NCI-H1436 treated with DMSO at 0.1 percent for 48 hours (cell line): ENCODE measurements around the gene FDXR.

ENCODE experiments used
- DNase-seq: peaks from one replicate; lab custom pipeline; 2025; lab: John Stamatoyannopoulos, UW

FDXR gene

DNA sequence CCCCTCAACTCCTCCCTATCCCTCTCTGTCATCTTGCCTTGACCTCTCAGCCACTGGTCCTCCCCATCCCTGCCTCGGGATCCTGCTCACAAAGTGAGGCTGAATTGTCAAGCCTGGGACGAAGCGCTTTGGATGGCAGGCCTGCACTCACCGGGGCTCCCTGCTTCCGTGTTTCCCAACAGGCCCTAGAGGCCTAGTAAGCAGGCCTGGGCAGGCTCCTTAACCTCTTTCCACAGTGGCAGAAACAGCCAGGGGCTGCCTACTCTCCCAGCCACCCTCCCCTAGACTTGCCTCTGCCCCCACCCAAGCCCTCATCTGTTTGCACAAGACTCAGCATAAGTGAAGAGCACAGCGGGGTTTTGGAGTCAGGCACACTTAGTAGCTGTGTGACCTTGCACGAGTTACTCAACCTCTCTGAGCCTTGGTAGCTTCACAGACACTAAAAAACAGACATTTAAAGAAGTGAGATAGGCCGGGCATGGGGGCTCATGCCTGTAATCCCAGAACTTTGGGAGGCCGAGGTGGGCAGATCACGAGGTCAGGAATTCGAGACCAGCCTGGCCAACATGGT, 25.7 kb upstream of the FDXR start:
- no peak for DNase-seq

DNA sequence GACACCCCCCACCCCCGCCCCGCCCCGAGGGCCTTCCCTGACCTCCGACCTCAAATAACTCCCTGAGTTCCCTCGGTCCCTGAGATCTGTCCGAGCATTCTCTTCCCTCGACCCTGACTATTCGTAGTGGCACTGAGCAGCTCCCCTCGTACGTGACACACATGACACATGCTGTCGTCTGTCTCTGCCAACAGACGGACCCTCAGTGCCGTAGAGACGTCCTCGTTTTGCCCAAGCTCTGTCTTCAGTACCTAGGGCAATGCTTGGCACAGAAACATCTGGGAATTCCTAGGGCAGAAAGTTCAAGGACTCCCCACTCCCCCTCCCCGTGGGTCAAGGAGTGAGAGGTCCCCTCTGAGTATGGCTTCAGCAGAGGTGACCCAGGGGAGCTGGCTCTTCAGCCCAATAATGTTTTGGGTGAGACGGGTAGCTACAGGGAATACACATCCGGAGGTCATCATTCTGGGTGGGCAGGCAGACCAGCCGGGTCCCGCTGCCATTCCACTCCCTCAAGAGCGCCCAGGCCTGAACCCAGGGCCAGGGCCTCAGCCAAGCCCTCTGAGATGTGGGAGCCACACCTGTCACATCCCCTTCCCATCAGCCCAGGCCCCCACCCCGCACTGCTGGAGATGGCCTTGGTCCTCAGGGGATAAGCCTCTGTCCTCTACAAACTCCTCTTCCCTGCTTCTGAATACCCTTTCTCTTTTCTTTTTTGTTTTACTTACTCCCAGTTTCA, 21.3 kb upstream of the FDXR start:
- no peak for DNase-seq

DNA sequence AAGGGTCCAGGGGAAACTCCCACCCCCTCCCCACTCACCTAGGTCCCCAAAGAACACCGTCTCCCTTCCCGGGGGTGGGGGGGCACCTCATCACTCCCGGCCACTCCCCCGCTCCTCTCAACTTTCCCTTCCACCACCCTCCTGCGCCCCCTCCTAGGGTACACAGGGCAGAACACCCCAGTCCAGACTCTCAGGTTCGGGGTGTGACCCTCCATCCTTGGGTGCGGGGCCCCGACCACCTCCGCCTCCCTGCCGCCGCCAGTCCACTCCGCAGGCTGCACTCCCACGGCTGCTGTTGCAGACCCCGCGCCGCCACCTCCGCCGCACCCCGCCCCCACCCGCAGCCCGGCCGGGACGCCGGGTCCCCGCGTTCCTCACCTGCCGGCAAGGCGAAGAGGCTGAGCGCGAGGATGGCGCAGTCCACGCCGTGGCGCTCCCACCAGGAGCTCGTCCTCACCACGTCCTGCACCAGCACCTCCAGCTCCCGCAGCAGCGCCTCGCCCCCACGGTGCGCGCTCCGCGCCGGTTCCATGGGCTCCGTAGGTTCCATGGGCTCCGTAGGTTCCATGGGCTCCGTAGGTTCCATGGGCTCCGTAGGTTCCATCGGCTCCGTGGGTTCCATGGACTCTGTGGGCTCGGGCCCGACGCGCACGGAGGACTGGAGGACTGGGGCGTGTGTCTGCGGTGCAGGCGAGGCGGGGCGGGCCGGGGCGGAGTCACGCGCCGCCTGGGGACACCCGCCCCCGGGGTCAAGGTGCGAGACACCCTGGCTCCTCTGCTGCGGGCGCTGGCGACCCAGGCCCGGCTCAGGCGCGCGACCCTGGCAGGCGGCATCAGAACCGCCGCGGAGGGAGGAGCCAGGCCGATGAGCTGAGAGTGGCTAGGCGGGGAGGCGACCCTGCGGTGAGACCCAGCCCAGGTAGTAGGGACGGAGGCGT, 20.4 kb upstream of the FDXR start, which contains the start of gene FADS6:
Gene FADS6, minus strand, starts transcription at position 660 of the 938 bp plus-strand sequence. Its CDS starts 38 bp downstream, at position 622.
- no peak for DNase-seq

DNA sequence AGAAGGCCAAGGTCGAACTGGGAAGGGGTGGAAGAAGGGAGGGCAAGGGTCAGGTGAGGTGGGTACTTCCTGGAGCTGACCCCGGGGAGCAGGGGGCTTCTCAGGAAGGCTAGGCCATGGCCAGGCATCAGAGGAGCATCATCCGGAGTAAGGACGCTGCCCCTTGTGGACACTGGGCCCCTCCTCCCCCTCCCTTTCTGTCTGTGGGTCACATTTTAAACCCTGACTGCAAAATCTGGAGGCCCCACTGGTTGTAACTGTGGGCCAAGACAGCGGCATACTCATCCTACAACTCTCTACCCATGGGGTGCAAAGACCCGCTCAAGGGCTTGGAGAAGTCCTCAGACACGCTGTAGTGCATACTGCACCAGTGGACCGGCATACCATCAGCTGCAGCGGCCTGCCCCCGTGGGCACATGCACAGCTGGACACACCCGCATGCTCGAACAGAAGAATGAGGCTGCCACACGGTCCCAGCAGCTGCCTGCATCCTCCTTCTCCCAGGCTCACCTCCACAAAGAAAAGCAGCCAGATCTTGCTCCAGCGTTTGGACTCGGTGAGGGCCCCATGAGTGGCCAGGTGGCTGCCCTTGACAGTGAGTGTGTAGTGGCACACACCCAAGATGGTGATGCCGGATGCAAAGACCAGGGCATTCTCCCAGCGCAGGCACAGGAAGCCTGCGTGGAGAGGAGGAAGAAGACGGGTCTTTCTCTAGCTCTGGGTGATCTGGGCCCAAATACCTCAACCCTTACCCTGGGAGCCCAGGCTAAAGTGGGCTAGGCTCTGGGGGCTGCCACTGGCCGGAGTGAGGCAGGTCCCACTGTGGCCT, 19.4 kb upstream of the FDXR start:
- DNase-seq: no peak

DNA sequence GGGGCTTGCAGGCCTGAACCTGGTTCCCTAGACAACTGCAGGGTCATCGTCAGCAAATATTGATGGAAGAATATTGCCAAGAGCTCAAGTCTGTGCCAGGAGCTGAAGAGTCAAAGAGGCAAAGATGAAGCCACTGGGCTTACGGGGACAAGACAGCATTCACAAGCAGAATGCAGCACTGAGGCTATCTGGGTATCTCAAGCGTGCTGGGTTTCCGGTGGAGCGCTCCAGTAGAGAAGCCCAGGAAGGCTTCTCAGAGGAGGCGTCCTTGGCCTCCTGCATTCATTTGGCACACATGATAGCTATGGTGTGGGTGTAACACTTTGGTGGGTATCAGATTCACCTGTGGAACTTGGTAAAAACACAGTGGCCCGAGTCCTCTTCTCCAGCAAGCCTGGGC, 17.8 kb upstream of the FDXR start:
- no peak for DNase-seq

DNA sequence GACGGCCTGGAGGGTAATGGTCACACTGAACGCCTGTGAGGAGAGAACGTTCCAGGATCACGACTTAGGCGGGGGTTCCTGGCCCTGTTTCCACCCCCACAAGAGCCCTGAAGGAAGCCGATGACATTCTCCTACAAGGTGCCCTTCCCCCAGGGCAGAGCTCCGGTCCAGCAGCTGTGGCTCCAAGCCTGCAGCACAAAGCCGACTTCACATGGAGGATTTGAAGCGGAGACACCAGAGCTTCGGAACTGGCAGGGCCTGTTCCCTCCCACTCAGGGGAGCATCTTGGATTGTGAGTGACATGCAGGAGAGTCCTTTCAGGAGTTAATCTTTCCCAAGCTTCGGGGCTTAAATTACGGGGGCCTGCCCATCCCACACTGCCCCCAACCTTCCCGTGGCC, 15.7 kb upstream of the FDXR start:
- no peak for DNase-seq

DNA sequence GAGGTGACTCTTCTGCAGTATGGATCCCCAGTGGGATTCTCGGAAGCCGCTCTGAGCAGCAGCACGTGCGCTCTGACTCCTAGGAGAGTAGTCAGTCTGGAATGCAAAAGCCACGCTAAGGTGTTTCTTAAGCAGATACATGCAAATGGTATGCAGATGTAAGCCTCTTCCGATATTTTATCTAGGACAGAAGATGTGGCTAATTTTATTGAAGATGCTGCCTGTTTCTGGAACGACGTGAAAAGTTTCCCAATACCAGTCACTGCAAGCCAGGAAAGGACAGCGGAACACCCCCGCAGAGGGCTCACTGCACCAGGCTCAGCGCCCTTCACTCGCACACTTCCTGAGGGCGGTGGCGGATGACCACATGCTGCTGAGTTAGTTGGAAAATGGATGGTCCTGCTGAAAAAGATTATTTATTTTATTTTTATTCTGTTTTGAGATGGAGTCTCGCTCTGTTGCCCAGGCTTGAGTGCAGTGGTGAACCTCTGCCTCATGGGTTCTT, 10.5 kb upstream of the FDXR start:
- no peak for DNase-seq

DNA sequence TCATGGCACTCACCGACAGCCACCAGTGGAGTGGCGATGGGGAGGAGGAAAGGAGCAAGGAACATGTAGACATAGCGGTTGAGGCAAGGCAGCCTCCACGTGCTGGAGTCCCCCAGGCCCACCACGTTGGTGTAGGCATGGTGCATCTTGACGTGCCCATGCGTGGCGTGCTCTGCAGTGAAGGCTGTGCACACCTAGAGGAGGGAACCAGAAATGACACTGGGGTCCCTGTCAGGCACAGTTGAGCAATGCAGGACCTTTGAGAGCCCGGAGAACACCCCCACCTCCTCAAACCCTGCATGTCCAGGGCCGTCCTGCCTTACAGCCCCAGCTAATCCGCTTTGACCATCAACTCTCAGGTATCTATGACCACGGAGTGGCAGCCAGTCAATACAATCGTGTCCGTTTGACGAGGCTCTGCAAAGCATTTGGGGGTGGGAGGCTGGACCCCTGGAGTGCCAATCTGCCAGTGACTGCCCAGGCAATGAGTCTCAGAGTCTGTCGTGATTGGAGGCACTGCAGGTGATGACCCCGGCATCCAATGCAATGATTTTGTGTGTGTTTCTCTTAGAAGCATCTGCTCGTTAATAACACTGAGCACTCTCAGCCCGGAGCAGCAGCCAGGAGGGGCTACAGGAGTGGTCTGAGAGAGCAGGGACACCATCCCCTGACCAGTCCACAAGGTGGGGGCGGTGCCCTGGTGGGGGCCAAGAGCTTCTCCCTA, 9.9 kb upstream of the FDXR start:
- DNase-seq: no peak

DNA sequence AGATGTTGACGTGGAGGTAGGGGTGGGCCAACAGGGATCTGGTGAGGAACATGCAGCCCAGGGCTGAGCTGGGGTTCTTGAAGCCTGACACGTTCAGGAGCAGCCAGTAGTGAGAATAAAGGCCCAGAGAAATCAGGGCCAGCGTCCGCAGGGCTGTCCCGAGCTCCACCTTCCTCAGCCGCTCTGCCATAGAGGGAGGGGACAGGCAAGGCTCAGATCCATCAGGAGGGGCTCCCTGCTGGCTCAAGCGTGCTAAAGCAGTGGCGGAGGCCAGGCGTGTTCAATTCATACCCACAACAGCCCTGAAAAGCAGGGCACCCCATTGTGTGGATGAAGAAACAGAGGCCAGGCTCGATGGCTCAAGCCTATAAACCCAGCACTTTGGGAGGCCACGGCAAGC, 8.3 kb upstream of the FDXR start:
- no peak for DNase-seq

DNA sequence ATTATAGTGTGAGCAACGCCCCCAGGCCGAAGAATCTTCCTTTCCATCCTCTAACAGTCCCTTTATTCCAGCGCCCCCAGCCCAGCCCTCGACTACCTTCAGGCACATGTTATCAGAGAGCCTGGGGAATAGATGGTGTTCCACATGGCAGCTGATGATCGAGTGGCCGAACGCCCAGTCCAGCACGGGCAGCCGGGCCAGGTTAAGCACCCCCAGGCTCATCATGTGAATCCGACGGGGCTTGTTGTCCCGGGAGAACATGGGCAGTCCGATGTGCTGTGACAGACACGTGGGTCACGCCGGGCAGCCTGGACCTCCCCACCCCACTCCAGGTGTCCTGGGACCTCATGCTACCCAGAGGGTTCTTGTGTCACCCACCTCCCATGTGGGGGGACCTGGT, 6.5 kb upstream of the FDXR start:
- no peak for DNase-seq

DNA sequence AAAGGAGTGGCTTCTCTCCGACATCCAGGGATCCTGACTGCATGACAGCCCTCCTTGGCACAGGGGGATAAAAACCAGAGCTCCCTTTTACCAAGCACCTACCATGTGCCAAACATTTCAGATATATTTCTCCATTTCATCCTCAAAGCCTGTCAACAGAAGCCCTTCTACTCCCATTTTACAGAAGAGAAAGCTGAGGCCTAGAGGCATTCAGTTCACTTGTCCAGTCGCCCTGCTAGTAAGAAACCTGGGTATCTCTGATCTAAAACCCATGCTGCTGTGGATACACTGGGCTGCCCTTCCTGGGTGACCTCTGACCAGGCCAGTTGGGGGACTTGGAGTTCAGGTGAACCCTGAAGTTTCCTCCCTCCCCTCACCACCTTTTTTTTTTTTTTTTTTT, 5.9 kb upstream of the FDXR start:
- DNase-seq: no peak

DNA sequence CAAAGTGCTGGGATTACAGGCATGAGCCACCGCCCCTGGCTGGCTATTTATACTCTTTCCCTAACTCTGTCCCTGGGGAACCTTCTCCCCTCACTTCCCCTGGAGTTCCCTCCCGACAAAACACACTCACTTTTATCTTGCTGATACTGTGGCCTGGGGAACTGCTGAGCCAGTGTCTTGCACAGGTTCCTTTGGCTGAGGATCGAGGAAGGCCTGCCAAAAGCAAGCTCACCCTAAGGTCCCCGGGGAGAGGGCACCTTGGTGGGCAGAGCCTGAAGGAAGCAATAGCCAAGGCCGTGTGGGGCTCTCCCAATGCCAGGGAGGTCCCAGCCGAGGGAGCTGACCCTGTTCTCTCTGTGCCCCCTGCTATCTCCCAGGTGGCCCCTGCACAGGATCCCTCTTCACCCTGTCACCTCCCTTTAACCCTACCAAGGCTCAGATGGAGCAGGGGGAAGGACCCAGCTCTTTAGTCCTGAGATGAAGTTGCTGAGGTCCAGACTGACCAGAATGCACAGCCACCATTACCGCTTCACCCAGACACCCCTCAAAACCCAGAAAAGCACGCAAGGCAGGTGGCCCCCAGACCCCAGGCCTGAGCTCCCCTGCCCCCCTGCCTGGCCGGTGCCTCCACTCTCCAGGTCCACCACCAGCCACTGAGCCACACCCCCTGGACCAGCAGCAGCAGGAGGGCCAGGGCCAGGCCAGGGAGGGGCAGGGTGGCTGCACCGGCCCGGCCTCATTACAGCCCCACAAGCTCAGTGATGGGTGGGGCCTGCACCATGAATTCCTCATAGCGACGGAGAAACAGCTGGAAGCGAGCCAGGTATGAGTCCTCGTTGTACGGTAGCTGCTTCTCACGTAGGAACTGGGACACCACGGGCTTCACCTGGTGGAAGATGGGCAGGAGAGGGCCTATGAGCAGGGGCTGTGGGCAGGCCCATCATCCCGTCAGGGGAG, 5.1 kb upstream of the FDXR start:
- DNase-seq: no peak

DNA sequence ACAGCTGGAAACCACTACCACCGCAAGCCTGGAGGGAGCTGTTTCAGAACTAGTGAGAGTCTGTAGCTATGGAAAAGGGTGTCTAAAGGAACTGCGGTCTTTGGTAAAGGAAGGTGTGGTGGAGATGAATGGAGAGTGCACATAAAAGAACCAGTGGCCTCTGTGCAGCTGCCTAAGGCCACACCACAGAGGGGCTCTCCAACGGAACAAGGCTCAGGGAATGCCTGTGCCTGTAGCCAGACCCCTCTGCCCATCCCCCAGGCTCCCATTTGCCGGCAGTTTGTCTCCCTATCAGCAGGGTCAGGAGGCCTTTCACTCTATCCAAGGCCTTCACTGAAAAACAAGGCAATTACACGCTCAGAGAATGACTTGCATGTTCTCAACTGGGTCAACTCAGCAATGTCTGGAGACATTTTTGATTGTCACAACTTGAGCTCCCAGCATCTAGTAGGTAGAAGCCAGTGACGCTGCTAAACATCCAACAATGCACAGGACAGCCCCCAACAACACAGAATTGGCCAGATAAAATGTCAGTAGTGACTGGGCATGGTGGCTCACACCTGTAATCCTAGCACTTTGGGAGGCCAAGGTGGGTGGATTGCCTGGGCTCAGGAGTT, 3.3 kb upstream of the FDXR start:
- DNase-seq: no peak

DNA sequence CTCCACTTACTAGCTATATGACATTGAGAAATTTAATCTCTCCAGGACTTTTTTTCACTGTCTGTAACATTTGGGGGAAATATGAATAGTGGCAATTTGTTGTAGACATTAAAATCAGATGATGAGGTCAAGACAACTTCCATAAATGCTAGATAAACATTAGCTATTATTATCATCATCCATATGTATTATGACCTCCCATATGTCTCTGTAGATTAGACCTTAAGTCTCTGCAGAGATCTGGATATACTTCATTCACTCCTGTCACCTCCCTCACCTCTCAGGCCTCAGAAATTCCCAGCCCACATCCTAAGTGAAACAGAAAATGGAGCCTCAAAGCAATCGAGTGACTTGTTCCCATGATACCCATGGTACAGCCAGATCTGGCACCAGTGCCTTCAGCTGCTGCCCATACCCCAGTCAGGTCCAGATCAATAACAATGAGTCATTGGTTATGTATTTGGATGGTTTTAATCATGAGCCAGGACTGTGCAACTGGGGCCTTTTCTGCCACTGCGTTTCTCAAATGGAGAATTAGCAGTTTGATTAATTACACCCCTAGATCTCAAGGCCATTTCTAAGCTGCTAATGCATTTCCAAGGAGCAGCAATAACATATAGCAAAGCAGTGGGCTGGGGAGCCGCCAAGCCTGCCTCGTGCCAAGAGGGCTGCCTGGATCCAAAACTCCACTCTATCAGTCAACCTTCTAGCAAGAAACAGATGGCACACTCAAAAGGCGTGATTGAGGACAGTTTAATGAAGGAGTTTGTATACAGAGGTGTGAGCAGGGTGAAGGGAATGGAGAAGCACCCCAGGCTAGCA, 2.6 kb upstream of the FDXR start:
- DNase-seq: no peak

DNA sequence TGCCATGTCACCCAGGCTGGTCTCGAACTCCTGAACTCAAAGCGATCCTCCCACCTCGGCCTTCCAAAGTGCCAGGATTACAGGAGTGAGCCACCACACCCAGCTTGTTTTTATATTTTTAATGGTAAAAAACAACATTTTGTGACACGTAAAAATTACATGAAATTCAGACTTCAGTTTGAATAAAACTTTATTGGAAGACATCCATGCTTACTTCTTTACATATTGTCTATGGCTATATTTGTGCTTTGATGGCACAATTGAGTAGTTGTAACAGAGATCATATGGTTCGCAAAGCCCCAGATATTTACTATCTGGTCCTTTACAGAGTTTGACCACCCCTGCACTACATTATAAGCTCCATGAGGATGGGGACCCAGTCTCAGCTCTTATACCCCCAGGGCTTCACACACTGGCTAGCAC, 1.8 kb upstream of the FDXR start:
- no peak for DNase-seq

DNA sequence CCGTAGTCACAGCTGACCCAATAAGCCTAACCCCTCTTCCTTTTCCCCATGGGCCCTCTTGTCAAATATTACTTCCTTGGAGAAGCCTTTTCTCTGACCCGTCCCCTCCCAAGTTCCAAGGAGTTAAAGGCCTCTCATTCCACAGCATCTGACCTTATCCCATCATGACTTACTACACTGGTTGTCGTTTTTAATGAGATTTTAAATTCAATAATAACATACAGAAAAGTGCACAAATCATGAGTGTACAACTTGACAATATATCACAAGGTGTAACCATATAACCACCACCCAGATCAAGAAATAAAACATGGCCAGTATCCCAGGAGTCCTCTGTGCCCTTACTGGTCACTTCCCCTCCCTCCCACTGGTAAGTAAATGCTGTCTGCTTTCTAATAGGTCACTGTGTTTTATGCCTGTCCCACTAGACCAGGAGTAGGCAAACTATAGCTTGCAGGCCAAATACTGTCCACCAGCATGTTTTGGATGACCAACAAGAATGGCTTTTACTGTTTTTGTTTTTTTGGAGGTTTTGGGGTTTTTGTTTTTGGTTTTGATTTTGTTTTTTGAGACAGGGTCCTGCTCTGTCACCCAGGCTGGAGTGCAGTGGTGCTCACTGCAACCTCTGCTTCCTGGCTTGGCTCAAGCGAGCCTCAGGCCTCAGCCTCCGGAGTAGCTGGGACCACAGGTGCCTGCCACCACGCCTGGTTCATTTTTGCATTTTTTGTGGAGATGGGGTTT, 1.2 kb upstream of the FDXR start:
- no peak for DNase-seq

DNA sequence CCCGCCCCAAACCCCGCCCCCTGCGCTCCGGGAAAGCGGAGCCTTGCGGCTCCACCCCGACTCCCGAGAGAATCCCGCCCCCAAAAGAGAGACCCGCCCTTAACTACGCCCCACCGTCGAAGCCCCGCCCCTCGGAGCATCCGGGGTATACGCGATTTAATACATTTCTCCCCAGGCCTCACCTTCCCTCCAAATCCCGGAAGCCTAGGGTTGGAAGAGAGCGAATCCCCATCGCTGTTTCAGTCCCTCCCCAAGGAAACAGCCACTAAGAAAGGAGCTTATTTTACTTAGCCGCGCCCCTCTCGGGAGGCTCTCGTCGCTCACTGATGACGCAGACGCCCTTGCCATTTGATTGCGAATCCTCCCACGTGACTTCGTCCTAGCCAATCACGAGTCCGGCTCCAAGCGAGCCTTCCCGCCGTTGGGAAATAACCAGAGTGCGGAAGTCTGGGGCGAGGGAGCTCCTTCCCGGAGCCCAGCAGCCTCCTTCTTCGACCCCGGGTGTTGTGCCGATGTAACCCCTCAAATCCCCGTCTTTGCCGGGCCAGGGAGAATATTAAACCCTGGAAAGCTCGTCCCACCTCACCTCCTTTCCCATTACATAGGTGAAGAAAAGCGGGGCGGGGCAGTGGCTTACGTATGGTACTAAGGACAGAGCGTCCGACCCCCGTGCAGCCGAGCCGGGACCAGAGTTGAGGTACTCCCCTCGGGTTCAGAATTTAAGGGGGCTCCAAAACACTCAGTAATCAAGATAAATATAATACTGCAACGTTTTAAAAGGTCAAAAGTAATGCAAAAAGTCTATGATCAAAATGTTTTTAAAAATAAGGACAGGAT, 461 bp upstream of the FDXR start:
- DNase-seq: peak; percentile 100
